Loucy (cell line): ENCODE measurements around the gene CEP57L1.
A peak's percentile ranks its signal among the peaks of the same experiment; 100 is the strongest.

Experiments
- H2AFZ ChIP-seq: fragments of 200-600 bp; sonication (generic); 2 replicates; pipeline ENCODE4 v1.6.0; 2016; ENCODE audit warnings: antibody characterized with exemption, mild to moderate bottlenecking, low read length, moderate library complexity
- H3F3A ChIP-seq: fragments of 200-600 bp; 2 replicates; pipeline ENCODE4 v1.6.0; 2016; ENCODE audit warnings: antibody characterized with exemption, low read depth, mild to moderate bottlenecking
- H3K27me3 ChIP-seq: fragments of 200-600 bp; sonication (generic); 2 replicates; pipeline ENCODE4 v1.6.1; 2014; ENCODE audit warnings: low read length, mild to moderate bottlenecking; ENCODE audit not compliant: insufficient read depth, poor library complexity, severe bottlenecking
- H3K36me3 ChIP-seq: fragments of 200-600 bp; sonication (generic); 2 replicates; pipeline ENCODE4 v1.6.1; 2016; ENCODE audit warnings: low read length; ENCODE audit not compliant: insufficient read depth
- H3K4me1 ChIP-seq: fragments of 200-600 bp; sonication (generic); 2 replicates; pipeline ENCODE4 v1.5.1; 2014; ENCODE audit warnings: low read length, mild to moderate bottlenecking; ENCODE audit not compliant: insufficient read depth, poor library complexity, severe bottlenecking
- H3K4me2 ChIP-seq: fragments of 200-600 bp; sonication (generic); 2 replicates; pipeline ENCODE4 v1.6.0; 2014; ENCODE audit warnings: antibody characterized with exemption, low read length, low read depth, mild to moderate bottlenecking; ENCODE audit not compliant: poor library complexity, severe bottlenecking
- H3K4me3 ChIP-seq: fragments of 200-600 bp; sonication (generic); 2 replicates; pipeline ENCODE4 v1.5.1; 2014; ENCODE audit warnings: low read length, mild to moderate bottlenecking, mixed read lengths; ENCODE audit not compliant: poor library complexity, severe bottlenecking
- H3K79me2 ChIP-seq: fragments of 200-600 bp; sonication (generic); 2 replicates; pipeline ENCODE4 v1.6.1; 2014; ENCODE audit warnings: low read length; ENCODE audit not compliant: insufficient read depth
- H3K9ac ChIP-seq: fragments of 200-600 bp; sonication (generic); 2 replicates; pipeline ENCODE4 v1.6.0; 2014; ENCODE audit warnings: mild to moderate bottlenecking, low read depth, low read length, moderate library complexity; ENCODE audit not compliant: poor library complexity, severe bottlenecking
- H3K9me2 ChIP-seq: fragments of 200-600 bp; sonication (generic); replicated peaks from 2 replicates; pipeline ENCODE4 v1.6.1; 2016; ENCODE audit warnings: low read depth, low read length, mixed read lengths
- H3K9me3 ChIP-seq: fragments of 200-600 bp; sonication (generic); 2 replicates; pipeline ENCODE4 v1.6.1; 2014; ENCODE audit warnings: mild to moderate bottlenecking, antibody characterized with exemption, low read length, low read depth; ENCODE audit not compliant: insufficient read depth
- H4K20me1 ChIP-seq: fragments of 200-600 bp; sonication (generic); 2 replicates; pipeline ENCODE4 v1.6.0; 2014; ENCODE audit warnings: antibody characterized with exemption, low read length, mild to moderate bottlenecking; ENCODE audit not compliant: insufficient read depth, poor library complexity, severe bottlenecking
- EZH2phosphoT487 ChIP-seq: fragments of 200-600 bp; IDR thresholded peaks from 2 replicates; pipeline ENCODE4 v1.6.1; 2018; ENCODE audit warnings: antibody characterized with exemption, mild to moderate bottlenecking, moderate library complexity, borderline replicate concordance
- TF ChIP-seq, protein P1 (sequence below): fragments of 200-600 bp; sonication (generic); conservative IDR thresholded peaks from 2 replicates; pipeline ENCODE4 v1.5.1; 2014; ENCODE audit warnings: mild to moderate bottlenecking, antibody characterized with exemption, low read length

Gene CEP57L1

GRCh38 chr6:109050012-109050411, 45.3 kb upstream of the CEP57L1 start:
- H3K4me2 ChIP-seq: no peak overlapping the region
- no peak overlapping the region for H2AFZ ChIP-seq
- peaks cover 47% of the 10 kb centered on the region for H3K4me1 ChIP-seq
- H4K20me1 ChIP-seq: no peaks in the 10 kb centered on the region
- H3K9me2 ChIP-seq: no peaks in the 10 kb centered on the region
- H3K4me3 ChIP-seq: no peak overlapping the region
- H3F3A ChIP-seq: no peaks in the 10 kb centered on the region
- TF ChIP-seq EZH2phosphoT487: no peak
- TF ChIP-seq, protein P1, sequence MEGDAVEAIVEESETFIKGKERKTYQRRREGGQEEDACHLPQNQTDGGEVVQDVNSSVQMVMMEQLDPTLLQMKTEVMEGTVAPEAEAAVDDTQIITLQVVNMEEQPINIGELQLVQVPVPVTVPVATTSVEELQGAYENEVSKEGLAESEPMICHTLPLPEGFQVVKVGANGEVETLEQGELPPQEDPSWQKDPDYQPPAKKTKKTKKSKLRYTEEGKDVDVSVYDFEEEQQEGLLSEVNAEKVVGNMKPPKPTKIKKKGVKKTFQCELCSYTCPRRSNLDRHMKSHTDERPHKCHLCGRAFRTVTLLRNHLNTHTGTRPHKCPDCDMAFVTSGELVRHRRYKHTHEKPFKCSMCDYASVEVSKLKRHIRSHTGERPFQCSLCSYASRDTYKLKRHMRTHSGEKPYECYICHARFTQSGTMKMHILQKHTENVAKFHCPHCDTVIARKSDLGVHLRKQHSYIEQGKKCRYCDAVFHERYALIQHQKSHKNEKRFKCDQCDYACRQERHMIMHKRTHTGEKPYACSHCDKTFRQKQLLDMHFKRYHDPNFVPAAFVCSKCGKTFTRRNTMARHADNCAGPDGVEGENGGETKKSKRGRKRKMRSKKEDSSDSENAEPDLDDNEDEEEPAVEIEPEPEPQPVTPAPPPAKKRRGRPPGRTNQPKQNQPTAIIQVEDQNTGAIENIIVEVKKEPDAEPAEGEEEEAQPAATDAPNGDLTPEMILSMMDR: no peak
- H3K36me3 ChIP-seq: no peaks in the 10 kb centered on the region; the same call in 1 of the 2 replicates
- no peaks in the 10 kb centered on the region for H3K9me3 ChIP-seq
- peaks cover 29% of the 10 kb centered on the region; the same call in 1 of the 2 replicates for H3K79me2 ChIP-seq
- H3K27me3 ChIP-seq: no peaks in the 10 kb centered on the region
- H3K9ac ChIP-seq: no peak overlapping the region

- Histone ChIP-seq H3F3A (no peaks in the 10 kb centered on the region), H2AFZ (no peak overlapping the region), H3K9me2 (no peaks in the 10 kb centered on the region), H3K27me3 (no peaks in the 10 kb centered on the region), H3K4me1 (peaks cover 47% of the 10 kb centered on the region), H3K4me3 (no peak overlapping the region), H3K9me3 (no peaks in the 10 kb centered on the region), H3K36me3 (no peaks in the 10 kb centered on the region; the same call in 1 of the 2 replicates), H3K9ac (no peak overlapping the region), H4K20me1 (no peaks in the 10 kb centered on the region), H3K79me2 (peaks cover 30% of the 10 kb centered on the region; the same call in 1 of the 2 replicates), H3K4me2 (peak overlapping the region; percentile 11)
- TF ChIP-seq, protein P1: no peak
- no peak for TF ChIP-seq EZH2phosphoT487
These were observed 44.7 kb upstream of the CEP57L1 start for GRCh38 chr6:109050447-109051102.

GRCh38 chr6:109051301-109052017, 43.8 kb upstream of the CEP57L1 start:
- Histone ChIP-seq H3K4me1 (peaks cover 47% of the 10 kb centered on the region), H3K4me3 (no peak overlapping the region), H3K4me2 (peak overlapping the region; percentile 15)

More at GRCh38 chr6:109051301-109052017, 43.8 kb upstream of the CEP57L1 start:
- H3K36me3 ChIP-seq: no peaks in the 10 kb centered on the region; the same call in 1 of the 2 replicates
- H3K79me2 ChIP-seq: peaks cover 30% of the 10 kb centered on the region; the same call in 1 of the 2 replicates
- no peaks in the 10 kb centered on the region for H3K9me3 ChIP-seq
- H3F3A ChIP-seq: no peaks in the 10 kb centered on the region
- no peak overlapping the region for H2AFZ ChIP-seq
- no peak overlapping the region for H3K9ac ChIP-seq
- H3K27me3 ChIP-seq: no peaks in the 10 kb centered on the region
- no peaks in the 10 kb centered on the region for H4K20me1 ChIP-seq
- TF ChIP-seq EZH2phosphoT487: no peak
- TF ChIP-seq, protein P1: no peak
- H3K9me2 ChIP-seq: no peaks in the 10 kb centered on the region
